HK-2 (cell line): Measurements from ENCODE around the gene HIGD1C.

Source experiments
- DNase-seq: peaks from one replicate; pipeline ENCODE4 v3.0.0-alpha.2; 2018; ENCODE audit not compliant: unreplicated experiment

HIGD1C gene

GRCh38 chr12:51018956-51019355 lies 66.6 kb downstream of the HIGD1C start:
- DNase-seq: no peak

GRCh38 chr12:51019927-51020326 lies 67.6 kb downstream of the HIGD1C start:
- no peak for DNase-seq
